IPS-20b (cell line): ENCODE data around the gene FILIP1L.
"Not testable (repeated sequence)": the region's sequence is repeated elsewhere in the genome, so short reads cannot be mapped to it uniquely, and the experiment has no call there.

Experiments
- H3K27ac ChIP-seq: one replicate; pipeline ENCODE4 v1.5.1; 2013; ENCODE audit warnings: low read length
- H3K27me3 ChIP-seq: 2 replicates; pipeline ENCODE4 v1.6.1; 2013; ENCODE audit warnings: mild to moderate bottlenecking, low read length, inconsistent platforms; ENCODE audit not compliant: insufficient read depth
- H3K36me3 ChIP-seq: 2 replicates; pipeline ENCODE4 v1.6.1; 2013; ENCODE audit warnings: low read depth, mild to moderate bottlenecking, inconsistent platforms, low read length, moderate library complexity; ENCODE audit not compliant: insufficient read depth
- H3K4me1 ChIP-seq: 2 replicates; pipeline ENCODE4 v1.6.1; 2013; ENCODE audit warnings: mild to moderate bottlenecking, control low read depth, inconsistent platforms, low read length, moderate library complexity; ENCODE audit not compliant: insufficient read depth
- H3K4me3 ChIP-seq: 2 replicates; pipeline ENCODE4 v1.5.1; 2013; ENCODE audit warnings: mild to moderate bottlenecking, low read length, inconsistent platforms
- H3K9ac ChIP-seq: 2 replicates; pipeline ENCODE4 v1.6.1; 2013; ENCODE audit warnings: low read depth, mild to moderate bottlenecking, inconsistent platforms, low read length, moderate library complexity
- H3K9me3 ChIP-seq: 2 replicates; pipeline ENCODE4 v1.6.1; 2013; ENCODE audit warnings: mild to moderate bottlenecking, low read depth, low read length, inconsistent platforms; ENCODE audit not compliant: insufficient read depth

FILIP1L gene

GRCh38 chr3:99845999-99846398 lies 268.3 kb downstream of the FILIP1L start:
- Histone ChIP-seq H3K9me3 (no peaks in the 10 kb centered on the region), H3K27ac (no peak overlapping the region), H3K27me3 (no peaks in the 10 kb centered on the region), H3K9ac (no peak overlapping the region), H3K36me3 (no peaks in the 10 kb centered on the region), H3K4me3 (no peak overlapping the region), H3K4me1 (peaks cover 4% of the 10 kb centered on the region; the same call in 1 of the 2 replicates)

GRCh38 chr3:99845331-99845730 lies 269.0 kb downstream of the FILIP1L start:
- H3K27me3 ChIP-seq = no peaks in the 10 kb centered on the region
- no peaks in the 10 kb centered on the region for H3K9me3 ChIP-seq
- H3K36me3 ChIP-seq = no peaks in the 10 kb centered on the region
- H3K27ac ChIP-seq = no peak overlapping the region
- no peak overlapping the region for H3K4me3 ChIP-seq
- H3K4me1 ChIP-seq = peaks cover 4% of the 10 kb centered on the region; the same call in 1 of the 2 replicates
- no peak overlapping the region for H3K9ac ChIP-seq

GRCh38 chr3:99843590-99844258 lies 270.6 kb downstream of the FILIP1L start:
- H3K9me3 ChIP-seq = no peaks in the 10 kb centered on the region
- no peak overlapping the region for H3K9ac ChIP-seq
- H3K4me1 ChIP-seq = peaks cover 4% of the 10 kb centered on the region; the same call in 1 of the 2 replicates
- H3K4me3 ChIP-seq = no peak overlapping the region
- H3K27ac ChIP-seq = no peak overlapping the region
- H3K27me3 ChIP-seq = no peaks in the 10 kb centered on the region
- no peaks in the 10 kb centered on the region for H3K36me3 ChIP-seq

DNA sequence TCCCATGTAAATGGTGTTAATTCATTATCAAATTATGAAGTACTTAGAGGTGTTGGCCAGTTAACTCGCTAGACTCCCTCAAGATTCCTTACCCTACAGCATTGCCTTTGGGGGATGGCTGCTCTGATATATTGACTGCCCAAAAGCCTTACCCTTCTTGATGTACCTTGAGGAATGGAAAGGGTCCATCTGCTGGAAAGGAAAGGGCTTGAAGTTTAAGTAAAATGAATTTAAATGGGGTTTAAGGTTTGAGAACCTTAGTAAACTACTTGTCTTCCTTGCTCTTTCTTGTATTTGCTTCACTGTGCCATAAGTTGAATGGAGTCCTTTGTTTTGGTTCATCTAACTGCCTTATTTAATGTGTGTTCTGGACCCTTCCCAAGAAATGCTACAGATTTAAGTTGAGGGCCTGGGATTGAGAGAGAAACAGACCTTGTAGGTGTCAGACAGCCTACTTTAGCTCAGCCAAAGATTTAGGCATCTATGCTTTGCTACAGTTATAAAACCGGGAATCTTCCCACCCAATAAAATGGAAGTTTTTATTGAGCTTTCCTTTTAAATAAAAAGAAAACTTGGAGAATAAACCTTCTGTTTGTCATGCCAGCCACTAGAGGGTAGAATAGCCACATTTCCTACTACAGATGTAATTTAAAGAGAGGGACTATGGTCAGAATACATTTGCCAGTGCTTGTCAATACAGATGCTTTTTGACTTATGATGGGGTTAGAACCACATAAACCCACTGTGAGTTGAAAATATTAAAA lies 271.3 kb downstream of the FILIP1L start:
- Histone ChIP-seq H3K4me1 (peaks cover 4% of the 10 kb centered on the region; the same call in 1 of the 2 replicates), H3K27ac (no peak overlapping the region), H3K9ac (no peak overlapping the region), H3K4me3 (no peak overlapping the region), H3K9me3 (no peaks in the 10 kb centered on the region), H3K27me3 (no peaks in the 10 kb centered on the region), H3K36me3 (no peaks in the 10 kb centered on the region)

DNA sequence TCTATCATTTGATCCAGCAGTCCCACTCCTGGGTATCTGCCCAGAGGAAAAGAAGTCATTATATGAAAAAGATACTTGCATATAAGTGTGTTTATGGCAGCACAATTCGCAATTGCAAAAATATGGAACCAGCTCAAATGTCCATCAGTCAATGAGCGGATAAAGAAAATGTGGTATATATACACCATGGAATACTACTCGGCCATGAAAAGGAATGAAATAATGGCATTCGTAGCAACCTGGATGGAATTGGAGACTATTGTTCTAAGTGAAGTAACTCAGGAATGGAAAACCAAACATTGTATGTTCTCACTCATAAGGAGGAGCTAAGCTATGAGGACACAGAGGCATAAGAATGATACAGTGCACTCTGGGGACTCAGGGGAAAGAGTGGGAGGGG lies 272.4 kb downstream of the FILIP1L start:
- H3K4me3 ChIP-seq, H3K27me3 ChIP-seq, H3K36me3 ChIP-seq: not testable (repeated sequence)

GRCh38 chr3:99839613-99840012 lies 274.7 kb downstream of the FILIP1L start:
- H3K27ac ChIP-seq = no peak overlapping the region
- no peak overlapping the region for H3K9ac ChIP-seq

More for the DNA sequence above, 272.4 kb downstream of the FILIP1L start:
- not testable (repeated sequence) for H3K9ac ChIP-seq, H3K4me1 ChIP-seq, H3K9me3 ChIP-seq, H3K27ac ChIP-seq

DNA sequence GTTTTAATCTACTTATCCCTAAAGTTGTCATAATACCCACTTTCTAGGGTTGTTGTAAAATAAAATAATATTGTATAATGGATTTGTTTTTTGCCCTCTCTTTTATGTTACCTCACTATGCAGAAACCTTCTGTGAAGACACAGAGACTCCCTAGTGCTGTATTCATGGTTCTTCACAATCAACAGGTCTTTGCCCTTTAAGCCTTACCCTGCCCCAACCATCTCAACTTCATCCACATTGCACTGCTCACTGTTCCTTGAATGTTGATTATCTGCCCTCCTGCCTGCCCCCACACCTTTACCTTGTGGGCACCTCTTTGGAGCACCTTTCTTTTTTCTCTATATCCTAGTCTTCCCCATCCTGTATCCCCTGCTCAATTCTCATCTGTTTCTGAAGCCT lies 275.5 kb downstream of the FILIP1L start:
- Histone ChIP-seq H3K27me3 (no peaks in the 10 kb centered on the region), H3K9me3 (no peaks in the 10 kb centered on the region; the same call in 1 of the 2 replicates), H3K27ac (no peak overlapping the region), H3K4me1 (no peaks in the 10 kb centered on the region), H3K9ac (no peak overlapping the region), H3K4me3 (no peak overlapping the region), H3K36me3 (no peaks in the 10 kb centered on the region)

More at GRCh38 chr3:99839613-99840012, 274.7 kb downstream of the FILIP1L start:
- Histone ChIP-seq H3K4me3 (no peak overlapping the region), H3K4me1 (peaks cover 4% of the 10 kb centered on the region; the same call in 1 of the 2 replicates), H3K27me3 (no peaks in the 10 kb centered on the region), H3K9me3 (no peaks in the 10 kb centered on the region; the same call in 1 of the 2 replicates), H3K36me3 (no peaks in the 10 kb centered on the region)

GRCh38 chr3:99837715-99838114 lies 276.6 kb downstream of the FILIP1L start:
- Histone ChIP-seq H3K9ac (no peak overlapping the region), H3K4me1 (no peaks in the 10 kb centered on the region), H3K9me3 (no peaks in the 10 kb centered on the region; the same call in 1 of the 2 replicates), H3K36me3 (no peaks in the 10 kb centered on the region), H3K27ac (no peak overlapping the region), H3K4me3 (no peak overlapping the region), H3K27me3 (no peaks in the 10 kb centered on the region)

GRCh38 chr3:99836681-99837080 lies 277.6 kb downstream of the FILIP1L start:
- no peaks in the 10 kb centered on the region for H3K4me1 ChIP-seq
- no peak overlapping the region for H3K4me3 ChIP-seq
- H3K27me3 ChIP-seq = no peaks in the 10 kb centered on the region
- H3K36me3 ChIP-seq = no peaks in the 10 kb centered on the region
- no peak overlapping the region for H3K27ac ChIP-seq
- H3K9me3 ChIP-seq = no peaks in the 10 kb centered on the region; the same call in 1 of the 2 replicates
- H3K9ac ChIP-seq = no peak overlapping the region

GRCh38 chr3:99834211-99834957 lies 279.9 kb downstream of the FILIP1L start:
- no peaks in the 10 kb centered on the region for H3K4me1 ChIP-seq
- no peaks in the 10 kb centered on the region for H3K36me3 ChIP-seq
- H3K4me3 ChIP-seq = no peak overlapping the region
- no peak overlapping the region for H3K27ac ChIP-seq
- no peaks in the 10 kb centered on the region; the same call in 1 of the 2 replicates for H3K9me3 ChIP-seq
- H3K9ac ChIP-seq = no peak overlapping the region
- no peaks in the 10 kb centered on the region for H3K27me3 ChIP-seq

- H3K9me3 ChIP-seq = no peaks in the 10 kb centered on the region; the same call in 1 of the 2 replicates
- no peak overlapping the region for H3K4me3 ChIP-seq
- H3K9ac ChIP-seq = no peak overlapping the region
- no peaks in the 10 kb centered on the region for H3K27me3 ChIP-seq
- no peak overlapping the region for H3K27ac ChIP-seq
- H3K36me3 ChIP-seq = no peaks in the 10 kb centered on the region
- no peaks in the 10 kb centered on the region for H3K4me1 ChIP-seq
These were observed 280.6 kb downstream of the FILIP1L start for GRCh38 chr3:99833617-99834205.
